Stimulated activated CD4-positive, alpha-beta T cell treated with anti-CD3 and anti-CD28 coated beads, Interleukin-12 subunit alpha, Interleukin-12 subunit beta, amount 100 ng/mL, for 48 hours (primary cell): ENCODE measurements around the gene USF3.

Source experiments
- DNase-seq, 3 donors: peaks; one replicate each; pipeline ENCODE4 v3.0.0-alpha.2; 2020; ENCODE audit warnings: low read depth in 2 of 3, low spot score in 1 of 3

The USF3 gene

DNA sequence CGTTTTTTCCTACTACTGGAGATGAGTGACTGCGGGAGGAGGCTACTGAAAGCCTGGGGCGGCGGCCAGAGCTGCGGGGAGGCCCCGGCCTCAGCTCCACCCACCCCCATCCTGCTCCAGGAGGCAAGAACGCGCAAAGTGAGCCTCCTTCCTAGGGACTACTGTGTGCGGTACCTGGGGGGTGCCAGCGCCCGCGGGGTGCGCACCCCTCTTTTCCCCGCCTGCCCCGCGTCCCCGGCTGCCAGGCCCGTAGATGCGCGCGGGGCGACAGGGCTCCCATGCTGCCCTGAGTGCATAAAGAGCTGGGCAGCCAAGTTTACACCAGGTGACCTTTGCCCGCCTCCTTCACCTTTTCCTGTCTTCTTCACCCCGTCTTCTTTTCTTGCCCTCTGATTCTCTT is 2.5 kb upstream of the USF3 start:
- DNase-seq: no peak

DNA sequence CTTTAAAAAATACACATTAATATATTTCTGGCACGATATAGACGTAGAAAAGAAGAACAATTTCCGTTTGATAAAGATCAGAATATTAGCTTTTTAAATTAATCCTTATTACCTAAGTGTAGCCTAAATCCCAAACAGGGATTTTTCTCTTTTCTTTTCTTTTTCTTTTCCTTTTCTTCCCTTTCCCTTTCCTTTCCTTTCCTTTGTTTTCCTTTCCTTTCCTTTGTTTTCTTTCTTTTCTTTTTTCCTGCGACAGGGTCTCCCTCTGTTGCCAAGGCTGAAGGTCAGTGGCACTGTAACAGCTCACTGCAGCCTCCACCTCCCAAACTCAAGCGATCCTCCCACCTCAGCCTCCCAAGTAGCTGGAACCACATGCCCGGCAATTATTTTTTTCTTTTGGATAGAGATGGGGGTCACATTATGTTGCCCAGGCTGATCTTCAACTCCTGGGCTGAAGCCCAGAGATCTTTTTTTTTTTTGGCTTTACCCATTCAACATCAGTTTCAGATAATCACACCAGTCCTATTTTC is 1.8 kb upstream of the USF3 start:
- DNase-seq: no peak

DNA sequence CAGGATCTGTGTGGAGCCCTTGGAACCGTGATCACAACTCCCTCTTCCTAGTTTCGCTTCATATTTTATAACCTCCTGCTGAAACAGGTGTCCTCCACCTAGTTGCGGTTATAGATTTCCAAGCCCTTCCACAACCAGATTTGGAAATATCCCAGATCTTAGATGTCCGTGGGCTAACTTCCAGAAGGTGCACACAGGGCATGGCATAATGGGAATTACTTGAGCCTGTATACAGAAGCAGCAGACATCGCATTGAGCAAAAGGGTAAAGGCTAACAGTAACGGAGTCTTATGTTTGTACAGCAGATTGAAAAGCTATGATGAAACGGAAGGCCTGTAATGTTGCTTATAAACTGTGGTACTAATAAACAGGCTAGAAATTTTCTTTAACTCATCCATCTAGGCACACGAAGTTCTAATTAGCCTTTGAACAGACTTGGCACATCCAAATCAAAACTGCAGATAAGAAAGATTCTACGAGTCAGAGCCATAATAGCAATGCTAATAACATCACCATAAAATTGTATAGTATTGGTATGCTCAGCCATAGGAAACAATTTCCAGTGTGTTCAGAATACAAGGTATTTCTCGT is 1.2 kb upstream of the USF3 start:
- no peak for DNase-seq

DNA sequence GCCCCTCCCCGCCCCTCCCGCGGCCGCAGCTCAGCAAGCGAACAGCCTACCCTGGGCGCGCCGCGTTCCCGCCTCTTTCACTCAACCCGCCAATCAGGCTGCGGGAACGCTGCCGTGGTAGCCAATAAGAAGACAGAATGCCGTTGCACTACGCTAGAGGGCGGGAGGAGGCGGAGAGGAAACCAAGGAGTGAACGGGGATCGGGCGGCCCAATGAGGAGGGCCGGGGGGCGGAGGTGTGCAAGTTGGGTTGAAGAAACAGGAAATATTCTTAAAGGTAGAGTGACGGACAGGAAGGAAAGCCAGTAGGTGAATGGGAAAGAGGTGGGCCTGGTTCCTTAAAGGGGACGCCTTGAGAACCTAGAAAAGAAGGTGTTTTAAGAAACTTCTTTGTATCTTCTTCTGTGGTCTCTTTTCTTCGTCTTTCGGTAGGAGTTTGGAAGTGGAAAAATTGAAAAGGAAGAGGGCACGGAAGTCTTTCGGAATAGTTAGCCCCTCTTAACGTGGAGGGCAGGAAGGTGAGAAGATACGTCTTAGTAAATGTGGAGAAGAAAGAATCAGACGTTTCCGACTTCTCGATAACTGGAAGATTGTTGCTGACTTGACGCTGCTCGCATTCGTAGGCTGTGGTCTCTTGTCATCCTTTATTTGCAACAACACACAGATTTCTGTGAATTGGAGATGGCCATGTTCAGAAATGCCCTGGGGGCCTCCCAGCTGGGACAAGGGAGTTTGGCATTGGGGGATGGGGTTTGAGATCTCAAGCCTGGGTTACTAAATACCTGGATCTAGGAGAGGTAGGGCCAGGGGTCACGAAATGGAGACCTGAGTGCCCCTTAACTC is 437 bp upstream of the USF3 start:
- peak; percentile 96 to 98 (median 97) for DNase-seq

DNA sequence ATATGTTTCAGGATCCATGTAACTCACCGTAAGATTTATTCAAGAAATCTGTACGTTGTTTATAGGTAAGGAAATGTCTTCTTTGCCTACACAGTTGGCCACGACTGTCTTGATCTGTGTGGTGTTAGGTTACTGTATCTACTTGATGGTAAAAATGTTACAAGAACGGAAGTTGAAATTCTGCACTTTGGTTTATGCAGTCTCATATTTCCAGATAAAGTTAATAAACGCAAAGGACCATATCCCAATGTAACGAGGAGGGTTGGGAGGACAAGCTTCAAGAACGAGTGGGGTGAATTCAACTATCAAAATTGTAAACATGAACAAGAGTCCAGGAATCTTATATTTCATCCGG is 1.0 kb downstream of the USF3 start:
- no peak for DNase-seq

DNA sequence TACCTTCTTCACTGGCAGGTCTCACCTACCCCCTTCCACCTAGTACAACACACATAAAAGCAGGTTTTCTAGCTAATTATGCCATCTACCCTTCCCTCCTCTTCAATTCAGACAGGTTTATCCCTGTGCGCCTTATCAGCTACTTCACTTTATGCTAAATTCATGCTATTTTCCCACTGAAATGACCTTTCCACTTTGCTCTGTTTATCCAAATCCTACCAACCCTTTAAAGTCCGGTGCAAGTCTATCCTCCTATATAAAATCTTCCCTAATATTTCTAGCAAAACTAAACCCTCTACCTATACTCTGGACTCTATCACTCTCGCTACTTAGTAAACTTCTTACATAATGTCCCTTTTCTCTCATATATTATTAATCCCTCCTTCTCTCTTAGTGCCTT is 6.0 kb downstream of the USF3 start:
- no peak for DNase-seq

DNA sequence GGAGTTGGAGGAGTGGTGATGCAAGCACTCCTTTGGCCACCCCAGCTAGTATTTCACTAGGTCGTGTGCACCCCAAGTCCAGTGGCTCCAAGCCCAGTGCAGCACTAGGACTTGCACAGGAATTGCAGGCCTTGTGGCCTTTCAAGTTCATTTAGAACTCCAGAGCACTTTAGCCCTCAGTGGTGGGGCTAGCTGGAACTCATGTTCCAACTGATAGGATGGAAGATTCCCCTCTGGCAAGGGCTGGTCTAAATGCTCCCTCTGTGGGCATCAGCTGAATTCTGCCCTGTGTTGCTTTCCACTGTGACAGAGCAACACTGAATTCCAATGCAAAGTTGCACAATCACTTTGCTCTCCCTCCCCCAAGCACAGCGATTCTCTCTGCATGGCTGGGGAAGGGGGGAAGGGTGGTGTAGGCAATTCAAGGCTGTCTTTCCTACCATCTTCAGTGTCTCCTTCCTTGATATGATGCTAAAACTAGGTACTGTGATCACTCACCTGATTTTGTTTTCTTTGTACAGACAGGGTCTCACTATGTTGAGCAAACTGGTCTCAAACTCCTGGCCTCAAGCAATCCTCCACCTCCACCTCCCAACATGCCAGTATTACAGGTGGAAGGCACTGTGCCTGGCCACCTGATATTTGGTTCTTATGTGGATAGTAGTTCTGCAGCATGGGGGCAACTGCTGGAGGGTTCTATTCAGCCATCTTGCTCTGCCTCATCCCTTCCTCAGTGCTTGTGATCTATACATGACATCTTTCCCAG is 10.3 kb downstream of the USF3 start:
- no peak for DNase-seq

DNA sequence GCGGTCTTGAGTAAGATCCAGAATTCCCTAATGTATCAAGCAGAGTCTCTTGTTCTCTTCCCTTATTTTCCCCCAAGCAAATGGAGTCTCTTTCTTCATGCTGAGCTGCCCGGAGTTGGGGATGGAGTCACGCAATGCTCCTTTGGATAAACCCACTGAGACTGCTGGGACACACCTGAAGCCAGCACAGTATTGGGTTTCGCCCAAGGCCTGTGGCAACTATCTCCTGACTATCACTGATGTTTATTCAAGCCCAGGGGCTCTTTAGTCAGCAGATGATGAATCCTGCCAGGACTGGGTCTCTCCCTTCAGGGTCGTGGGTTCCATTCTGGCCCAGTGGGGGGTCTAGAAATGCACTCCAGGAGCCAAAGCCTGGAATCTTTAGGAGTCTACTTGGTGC is 11.3 kb downstream of the USF3 start:
- DNase-seq: no peak

DNA sequence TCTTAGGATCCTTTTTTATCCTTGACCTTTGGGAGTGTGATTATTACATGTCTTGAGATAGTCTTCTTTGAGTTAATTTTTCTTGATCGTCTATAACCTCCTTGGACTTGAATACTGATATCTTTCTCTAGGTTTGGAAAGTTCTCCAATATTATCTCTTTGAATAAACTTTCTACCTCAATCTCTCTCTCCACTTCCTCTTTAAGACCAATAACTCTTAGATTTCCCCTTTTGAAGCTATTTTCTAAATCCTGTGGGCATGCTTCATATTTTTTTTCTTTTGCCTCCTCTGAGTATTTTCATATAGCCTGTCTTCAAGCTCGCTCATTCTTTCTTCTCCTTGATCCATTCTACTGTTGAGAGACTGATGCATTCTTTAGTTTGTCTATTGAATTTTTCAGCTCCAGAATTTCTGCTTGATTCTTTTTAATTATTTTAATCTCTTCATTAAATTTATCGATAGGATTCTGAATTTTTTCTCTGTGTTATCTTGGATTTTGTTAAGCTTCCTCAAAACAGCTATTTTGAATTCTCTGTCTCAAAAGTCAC is 12.1 kb downstream of the USF3 start:
- DNase-seq: no peak

DNA sequence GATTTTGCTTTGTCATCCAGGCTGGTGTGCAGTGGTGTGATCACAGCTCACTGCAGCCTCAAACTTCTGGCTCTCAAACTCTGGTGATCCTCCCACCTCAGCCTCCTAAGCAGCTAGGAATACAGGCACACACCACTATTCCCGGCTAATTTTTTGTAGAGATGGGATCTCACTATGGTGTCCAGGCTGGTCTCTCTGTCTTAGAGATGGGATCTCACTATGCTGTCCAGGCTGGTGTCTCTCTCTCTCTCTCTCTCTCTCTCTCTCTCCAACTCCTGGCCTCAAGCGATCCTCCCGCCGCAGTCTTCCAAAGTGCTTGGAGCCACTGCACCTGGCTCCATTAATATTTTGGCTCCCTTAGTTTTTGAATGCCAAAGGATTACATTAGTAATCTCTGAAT is 17.7 kb downstream of the USF3 start:
- no peak for DNase-seq

DNA sequence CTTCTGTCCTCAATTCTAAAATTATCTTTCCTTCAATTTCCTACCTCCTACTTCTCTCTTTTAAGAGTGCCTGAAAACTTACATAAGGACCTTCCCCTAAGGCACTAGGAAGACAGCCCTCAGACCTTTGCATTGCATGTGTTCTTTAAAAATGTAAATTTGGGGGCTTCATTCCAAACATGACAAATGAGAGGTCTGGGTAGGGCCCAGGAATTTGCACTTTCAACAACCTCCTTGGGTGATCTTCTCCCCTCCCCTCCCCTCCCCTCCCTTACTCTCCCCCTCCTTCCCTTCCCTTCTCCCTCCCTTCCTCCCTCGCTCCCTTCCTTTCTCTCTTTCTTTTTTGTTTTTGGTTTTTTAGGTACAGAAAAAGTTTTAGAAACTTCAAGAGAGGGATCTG is 18.7 kb downstream of the USF3 start:
- no peak for DNase-seq

DNA sequence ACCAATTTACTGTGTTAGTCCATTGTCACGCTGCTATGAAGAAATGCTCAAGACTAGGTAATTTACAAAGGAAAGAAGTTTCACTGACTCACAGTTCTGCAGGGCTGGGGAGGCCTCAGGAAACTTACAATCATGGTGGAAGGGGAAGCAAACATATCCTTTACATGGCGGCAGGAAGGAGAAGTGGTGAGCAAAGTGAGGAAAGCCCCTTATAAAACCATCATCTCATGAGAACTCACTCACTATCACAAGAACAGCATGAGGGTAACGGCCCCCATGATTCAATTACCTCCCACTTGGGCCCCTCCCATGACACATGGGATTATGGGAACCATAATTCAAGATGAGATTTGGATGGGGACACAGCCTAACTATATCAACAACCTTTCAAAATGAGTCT is 20.2 kb downstream of the USF3 start:
- no peak for DNase-seq

DNA sequence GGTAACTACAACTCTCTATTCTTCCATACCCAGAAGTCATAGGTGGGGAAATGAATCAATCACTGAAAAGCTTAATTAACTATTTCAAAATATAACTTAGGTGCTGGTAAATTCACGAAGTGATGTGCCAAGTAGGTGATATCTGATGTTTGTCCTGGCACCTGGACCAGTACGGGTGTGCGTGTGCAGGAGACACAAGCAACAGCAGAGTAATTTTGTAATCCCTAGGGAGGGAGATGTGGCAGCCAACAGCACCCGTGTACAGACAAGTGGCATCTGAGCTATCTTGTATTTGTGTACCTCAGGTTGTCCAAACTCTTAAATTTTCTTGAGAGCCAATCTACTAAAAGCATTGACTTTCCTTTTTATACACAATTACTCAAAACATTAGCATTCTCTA is 22.8 kb downstream of the USF3 start:
- no peak for DNase-seq

DNA sequence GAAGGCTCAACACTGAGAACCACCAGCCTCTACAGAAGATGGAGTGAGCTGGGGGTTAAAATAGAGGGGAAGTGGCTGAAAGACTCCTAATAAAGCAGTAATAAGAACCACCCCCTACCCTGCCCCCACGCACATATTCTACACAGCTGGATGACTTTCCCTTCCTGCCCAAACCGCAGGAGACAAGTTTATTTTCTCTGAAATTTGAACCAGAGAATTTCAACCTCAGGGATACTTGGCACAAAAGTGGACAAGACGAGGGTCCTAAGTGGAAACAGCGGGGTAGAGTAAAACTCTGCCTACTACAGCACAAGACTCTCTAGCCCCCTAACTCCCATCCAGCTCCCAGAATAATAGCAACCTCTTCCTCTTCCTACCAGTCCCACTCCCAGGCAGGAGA is 28.4 kb downstream of the USF3 start:
- DNase-seq: no peak

DNA sequence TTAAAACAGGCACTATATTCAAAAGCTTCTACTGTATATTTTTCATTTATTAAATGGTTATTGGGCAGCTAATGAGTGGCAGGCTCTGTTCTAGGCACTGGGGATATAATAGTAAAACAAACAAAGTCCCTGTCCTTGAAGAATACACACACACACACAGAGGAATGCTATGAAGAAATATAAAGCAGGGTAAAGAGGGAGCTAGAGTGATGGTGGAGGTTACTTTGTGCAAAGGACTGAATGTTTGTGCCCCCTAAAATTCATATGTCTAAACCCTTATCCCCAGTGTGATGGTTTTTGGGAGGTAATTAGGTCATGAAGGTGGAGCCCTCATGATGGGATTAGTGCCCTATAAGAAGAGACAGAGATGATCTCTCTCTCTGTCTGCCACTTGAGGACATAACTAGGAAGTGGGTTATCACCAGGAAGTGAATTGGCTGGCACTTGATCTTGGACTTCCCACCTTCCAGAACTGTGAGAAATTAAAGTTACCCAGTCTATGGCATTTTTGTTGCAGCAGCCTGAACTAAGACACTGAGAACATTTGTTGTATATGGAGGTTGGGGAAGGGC is 31.8 kb downstream of the USF3 start:
- DNase-seq: no peak

DNA sequence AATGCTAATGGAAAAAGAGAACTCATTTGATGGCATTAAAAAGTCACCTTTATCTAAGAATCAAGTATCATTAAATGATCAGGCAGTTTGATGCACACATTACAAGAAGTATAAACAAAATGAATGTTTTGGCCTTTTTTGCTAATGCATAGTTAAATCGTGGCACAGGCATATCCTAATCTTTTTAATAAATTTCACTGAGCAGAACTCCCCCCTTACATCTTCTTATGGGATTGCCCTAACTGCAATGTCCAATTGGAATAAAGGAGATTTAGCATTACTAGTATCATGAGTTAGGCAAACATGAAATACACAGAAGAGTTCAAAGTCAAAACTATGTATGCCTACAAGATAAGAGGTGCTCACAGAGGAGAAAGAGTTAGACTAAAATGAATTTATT is 32.7 kb downstream of the USF3 start:
- no peak for DNase-seq

DNA sequence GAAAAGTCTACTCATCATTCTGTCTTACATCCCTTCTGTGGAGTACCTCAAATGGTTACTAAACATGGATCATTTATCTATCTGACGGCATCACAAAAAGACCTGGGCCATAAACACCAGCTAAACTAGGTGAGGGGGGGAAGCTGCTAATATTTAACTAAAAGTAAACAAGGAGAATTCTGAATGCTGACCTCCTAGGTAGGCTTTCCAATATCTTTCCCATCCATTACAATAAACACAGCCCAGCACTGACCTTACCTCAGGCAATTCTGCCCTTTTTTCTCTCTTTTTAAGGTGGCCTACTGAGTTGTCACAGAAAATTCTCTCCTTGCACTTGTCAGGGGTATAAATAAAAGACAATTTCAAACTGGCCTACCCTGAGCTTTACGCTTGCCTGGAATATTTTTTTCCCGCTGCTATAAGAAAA is 33.1 kb downstream of the USF3 start:
- no peak for DNase-seq

DNA sequence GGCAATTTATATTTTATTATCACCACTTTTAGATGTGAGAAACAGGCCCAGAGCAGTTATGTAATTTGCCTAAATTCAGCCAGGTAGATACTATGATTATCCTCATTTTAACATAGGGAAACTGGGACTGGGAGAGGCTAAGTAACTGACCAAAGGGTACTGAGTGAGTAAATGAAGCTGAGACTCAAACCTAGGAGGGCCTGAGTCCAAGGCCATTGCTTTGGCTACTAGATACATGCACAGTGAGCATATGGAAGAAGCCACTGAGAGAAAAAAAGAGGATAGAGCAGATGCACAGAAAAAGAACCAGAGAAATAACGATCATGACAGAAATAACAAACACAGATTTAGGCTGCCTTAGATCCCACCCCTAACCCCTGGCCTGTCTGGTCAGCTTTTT is 33.6 kb downstream of the USF3 start:
- DNase-seq: no peak

DNA sequence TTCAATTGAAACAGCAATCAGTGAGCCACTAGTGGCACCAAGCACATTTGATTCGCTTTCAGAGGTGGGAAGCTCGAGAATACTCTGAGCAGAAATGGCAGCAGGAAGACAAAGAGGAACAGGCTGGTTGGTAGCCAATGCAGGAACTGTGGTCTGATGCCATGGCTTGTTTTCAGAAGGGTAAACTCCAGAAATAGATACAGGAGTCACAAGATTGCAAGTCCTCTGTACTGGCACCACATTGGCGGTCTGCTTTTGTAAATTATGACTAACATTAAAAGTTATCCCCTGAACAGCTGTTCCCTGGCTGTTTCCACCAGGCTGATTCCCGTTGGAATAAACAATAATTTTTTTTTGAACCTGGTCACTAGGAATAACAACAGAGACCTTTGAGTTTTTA is 35.5 kb downstream of the USF3 start:
- no peak for DNase-seq

DNA sequence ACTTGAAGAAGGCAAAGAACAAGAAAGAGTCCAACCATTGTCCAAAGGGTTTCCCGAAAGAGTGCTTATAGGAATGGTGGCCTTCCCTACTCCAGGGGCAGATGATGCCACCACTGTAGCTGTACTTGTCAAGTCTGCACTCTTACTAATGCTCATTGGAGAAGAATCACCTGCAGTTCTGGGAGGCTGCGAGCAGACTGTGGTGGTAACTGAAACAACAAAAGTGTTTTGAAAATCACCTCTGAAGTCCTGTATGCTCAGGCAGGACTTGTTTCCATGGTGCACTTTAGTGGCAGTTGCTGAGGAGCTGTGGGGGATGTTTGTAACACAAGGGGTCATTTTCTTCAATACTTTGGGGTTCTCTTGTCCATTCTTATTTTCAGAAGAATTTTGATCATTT is 36.0 kb downstream of the USF3 start:
- DNase-seq: no peak

DNA sequence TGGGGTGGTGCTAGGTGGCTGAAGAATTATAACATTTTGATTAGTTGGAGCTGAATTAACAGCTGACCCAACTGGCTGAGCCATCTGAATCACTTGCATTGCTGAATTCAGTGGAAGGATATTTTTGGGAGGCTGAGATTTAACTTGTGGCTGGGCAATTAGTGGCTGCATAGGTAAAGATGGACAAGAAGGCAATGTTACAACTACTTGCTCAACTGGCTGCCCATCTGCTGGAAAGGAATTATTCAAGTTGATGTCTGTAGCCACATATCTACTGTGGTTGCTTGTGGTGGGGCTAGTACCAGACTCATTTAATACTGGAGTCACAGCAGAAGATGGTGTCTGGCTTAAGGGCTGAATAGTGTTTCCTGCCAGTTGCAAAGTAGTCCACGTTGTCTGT is 36.4 kb downstream of the USF3 start:
- DNase-seq: no peak
